Keratinocyte (primary cell): ENCODE measurements around the gene DNALI1. TPM values are rescaled to one million over a fixed set of nuclear protein-coding genes. Genes with fewer than 3 reads are reported as not detected.

Source experiments
- DNase-seq: peaks from one replicate; pipeline ENCODE4 v3.0.0-alpha.2; 2011; ENCODE audit warnings: low read depth, missing footprints, low spot score
- FAIRE-seq: peaks from 2 replicates; lab custom pipeline; 2011; peaks lifted over from hg19 to GRCh38; lab: Jason Lieb, UNC
- H2AFZ ChIP-seq: 2 replicates; pipeline ENCODE4 v1.6.0; 2012; ENCODE audit warnings: low read length, control low read depth, inconsistent platforms; ENCODE audit not compliant: control insufficient read depth
- H3K27ac ChIP-seq: 2 replicates; pipeline ENCODE4 v1.5.1; 2011; ENCODE audit warnings: low read length; ENCODE audit not compliant: control insufficient read depth, insufficient read depth
- H3K27me3 ChIP-seq: 3 replicates; pipeline ENCODE4 v1.6.0; 2011; ENCODE audit warnings: low read length; ENCODE audit not compliant: control insufficient read depth, insufficient read depth; ENCODE audit errors: extremely low read depth
- H3K36me3 ChIP-seq, 2 experiments: 2 replicates in 1 of 2; 3 replicates in 1 of 2; pipeline ENCODE4 v1.5.1; 2011; ENCODE audit warnings: low read length in 2 of 2, mild to moderate bottlenecking in 1 of 2; ENCODE audit not compliant: control insufficient read depth in 2 of 2, insufficient read depth in 2 of 2; ENCODE audit errors: extremely low read depth in 1 of 2
- H3K4me1 ChIP-seq: 3 replicates; pipeline ENCODE4 v1.5.1; 2011; ENCODE audit warnings: low read length; ENCODE audit not compliant: control insufficient read depth, insufficient read depth; ENCODE audit errors: extremely low read depth
- H3K4me2 ChIP-seq: 3 replicates; pipeline ENCODE4 v1.6.0; 2011; ENCODE audit warnings: low read depth, low read length; ENCODE audit not compliant: control insufficient read depth, insufficient read depth; ENCODE audit errors: extremely low read depth
- H3K4me3 ChIP-seq, 3 experiments: fragments of 200-600 bp in 1 of 3; sonication (generic) in 1 of 3; 2 replicates in 2 of 3; 3 replicates in 1 of 3; pipeline ENCODE4 v1.5.1; 2011 to 2016; ENCODE audit warnings: low read length in 3 of 3, mild to moderate bottlenecking in 3 of 3, control low read depth in 2 of 3, inconsistent platforms in 1 of 3, low read depth in 1 of 3, mixed read lengths in 1 of 3, mixed run types in 1 of 3, moderate library complexity in 1 of 3; ENCODE audit not compliant: control insufficient read depth in 2 of 3, insufficient read depth in 2 of 3; ENCODE audit errors: extremely low read depth in 1 of 3
- H3K79me2 ChIP-seq: 2 replicates; pipeline ENCODE4 v1.6.0; 2012; ENCODE audit warnings: low read length; ENCODE audit not compliant: control insufficient read depth, insufficient read depth
- H3K9ac ChIP-seq: 3 replicates; pipeline ENCODE4 v1.6.0; 2011; ENCODE audit warnings: low read length; ENCODE audit not compliant: control insufficient read depth, insufficient read depth; ENCODE audit errors: extremely low read depth
- H3K9me1 ChIP-seq: 3 replicates; pipeline ENCODE4 v1.6.0; 2011; ENCODE audit warnings: low read length; ENCODE audit not compliant: control insufficient read depth, insufficient read depth; ENCODE audit errors: extremely low read depth
- H3K9me3 ChIP-seq: 2 replicates; pipeline ENCODE4 v1.5.1; 2012; ENCODE audit warnings: low read depth, low read length; ENCODE audit not compliant: control insufficient read depth
- H4K20me1 ChIP-seq: 3 replicates; pipeline ENCODE4 v1.6.0; 2011; ENCODE audit warnings: low read length; ENCODE audit not compliant: control insufficient read depth, insufficient read depth; ENCODE audit errors: extremely low read depth
- CTCF ChIP-seq, 3 experiments: IDR thresholded peaks in 1 of 3; conservative IDR thresholded peaks in 1 of 3; optimal IDR thresholded peaks in 1 of 3; 2 replicates in 2 of 3; 3 replicates in 1 of 3; pipeline versions ENCODE3 to v1.5.1; 2011; ENCODE audit warnings: low read length in 3 of 3, mild to moderate bottlenecking in 3 of 3, moderate library complexity in 2 of 3, control low read depth in 1 of 3, inconsistent platforms in 1 of 3; ENCODE audit not compliant: insufficient read depth in 2 of 3; ENCODE audit errors: extremely low read depth in 1 of 3
- EZH2 ChIP-seq: IDR thresholded peaks from one replicate; pipeline ENCODE4 v1.6.1; 2012; ENCODE audit warnings: inconsistent platforms, mild to moderate bottlenecking, low read length, moderate library complexity
- dilution Hi-C: fragments of 300-500 bp; cut with MboI; formaldehyde crosslinking; loops from one replicate; pipeline ENCODE4 v1.7.0; 2020; ENCODE audit warnings: low sequenced_read_pairs; ENCODE audit not compliant: extremely low pct_ligation_motif_present
- polyA plus RNA-seq, 5 experiments: library from polyadenylated mRNA; depleted of rRNA in 3 of 5; stranded (reverse) in 3 of 5; stranded (forward) in 1 of 5; unstranded in 1 of 5; fragments of >200 nt; gene quantifications; 1 replicate in 1 of 5; 2 replicates in 3 of 5; 3 replicates in 1 of 5; pipeline versions ENCODE4 v1.2.1 to v1.2.3, GENCODE V29; 2011 to 2012; ENCODE audit warnings: missing spikeins in 2 of 5, low read depth in 1 of 5, low replicate concordance in 1 of 5

Gene DNALI1
- polyA plus RNA-seq, 1 donor (not counting 4 experiments of a cell fraction or from before 2014, with no cell fraction given): 0.14 TPM

- Histone ChIP-seq H3K4me2 (no peak overlapping the region), H3K36me3 (peaks cover 16 to 29% of the 10 kb centered on the region in 2 experiments), H3K9me3 (no peaks in the 10 kb centered on the region), H3K4me3 (no peak overlapping the region), H2AFZ (no peak overlapping the region), H3K9me1 (no peaks in the 10 kb centered on the region), H4K20me1 (no peaks in the 10 kb centered on the region), H3K27ac (no peak overlapping the region), H3K79me2 (no peaks in the 10 kb centered on the region), H3K9ac (no peak overlapping the region), H3K27me3 (no peaks in the 10 kb centered on the region), H3K4me1 (peaks cover 5% of the 10 kb centered on the region)
- no peak for TF ChIP-seq CTCF (optimal IDR thresholded peaks at IDR 0.05 in 1 of 3, IDR thresholded peaks at IDR 0.05 in 1 of 3, conservative IDR thresholded peaks at IDR 0.05 in 1 of 3; ENCODE audit: extremely low read depth in 1 of 3, insufficient read depth in 2 of 3, low read length in 3 of 3)
- TF ChIP-seq EZH2: no peak
- dilution Hi-C loops: no loop called here
- DNase-seq (no peak), FAIRE-seq (no peak)
Observed at GRCh38 chr1:37562984-37563383, 6.2 kb downstream of the DNALI1 start.

- H4K20me1 ChIP-seq: no peaks in the 10 kb centered on the region
- peaks cover 31 to 37% of the 10 kb centered on the region in 2 experiments for H3K36me3 ChIP-seq
- H3K4me1 ChIP-seq: peaks cover 5% of the 10 kb centered on the region
- no peak for FAIRE-seq
- DNase-seq: no peak
- TF ChIP-seq EZH2 (no peak), CTCF (optimal IDR thresholded peaks at IDR 0.05 in 1 of 3, IDR thresholded peaks at IDR 0.05 in 1 of 3, conservative IDR thresholded peaks at IDR 0.05 in 1 of 3; ENCODE audit: extremely low read depth in 1 of 3, insufficient read depth in 2 of 3, low read length in 3 of 3) (no peak)
- no peak overlapping the region for H2AFZ ChIP-seq
- no peak overlapping the region for H3K4me2 ChIP-seq
- no peak overlapping the region for H3K27ac ChIP-seq
- dilution Hi-C loops: no loop called here
- H3K27me3 ChIP-seq: no peaks in the 10 kb centered on the region
- no peaks in the 10 kb centered on the region for H3K9me1 ChIP-seq
- no peak overlapping the region for H3K9ac ChIP-seq
- H3K4me3 ChIP-seq: no peak overlapping the region
- no peaks in the 10 kb centered on the region for H3K9me3 ChIP-seq
- no peaks in the 10 kb centered on the region for H3K79me2 ChIP-seq
Observed at GRCh38 chr1:37564892-37565291, 8.2 kb downstream of the DNALI1 start.
